MM.1S (cell line): ENCODE data around the gene FBLN1.
"Not testable (repeated sequence)": the region's sequence is repeated elsewhere in the genome, so short reads cannot be mapped to it uniquely, and the experiment has no call there.

ENCODE experiments used
- DNase-seq: peaks from one replicate; pipeline ENCODE4 v3.0.0-alpha.2; 2015
- H2AFZ ChIP-seq: fragments of 300-600 bp; sonication (generic); 2 replicates; pipeline ENCODE4 v1.6.0; 2016; ENCODE audit warnings: antibody characterized with exemption, low read length
- H3F3A ChIP-seq: fragments of 300-600 bp; sonication (generic); 2 replicates; pipeline ENCODE4 v1.6.1; 2016; ENCODE audit warnings: mild to moderate bottlenecking, antibody characterized with exemption, low read length, moderate library complexity, mixed read lengths; ENCODE audit not compliant: insufficient read depth
- H3K27ac ChIP-seq: fragments of 300-600 bp; sonication (generic); 2 replicates; pipeline ENCODE4 v1.5.1; 2016; ENCODE audit warnings: mild to moderate bottlenecking, low read length
- H3K27me3 ChIP-seq: fragments of 300-600 bp; sonication (generic); replicated peaks from 2 replicates; pipeline ENCODE4 v1.6.0; 2016; ENCODE audit warnings: low read length; ENCODE audit not compliant: insufficient read depth
- H3K36me3 ChIP-seq: fragments of 300-600 bp; sonication (generic); replicated peaks from 2 replicates; pipeline ENCODE4 v1.6.1; 2016; ENCODE audit warnings: mild to moderate bottlenecking, low read length, mixed read lengths; ENCODE audit not compliant: insufficient read depth
- H3K4me1 ChIP-seq: fragments of 300-600 bp; sonication (generic); 2 replicates; pipeline ENCODE4 v1.6.1; 2016; ENCODE audit warnings: low read length, mixed read lengths
- H3K4me2 ChIP-seq: fragments of 300-600 bp; sonication (generic); 2 replicates; pipeline ENCODE4 v1.6.0; 2016; ENCODE audit warnings: low read depth, low read length
- H3K4me3 ChIP-seq: fragments of 300-600 bp; sonication (generic); 2 replicates; pipeline ENCODE4 v1.5.1; 2016; ENCODE audit warnings: low read length, mixed read lengths
- H3K79me2 ChIP-seq: fragments of 300-600 bp; sonication (generic); 2 replicates; pipeline ENCODE4 v1.6.1; 2016; ENCODE audit warnings: mixed run types, low read length, mixed read lengths
- H3K9ac ChIP-seq: fragments of 300-600 bp; sonication (generic); 2 replicates; pipeline ENCODE4 v1.6.1; 2016; ENCODE audit warnings: low read length, mixed read lengths
- H3K9me2 ChIP-seq: fragments of 300-600 bp; sonication (generic); replicated peaks from 2 replicates; pipeline ENCODE4 v1.6.1; 2016; ENCODE audit warnings: mild to moderate bottlenecking, low read length, mixed read lengths; ENCODE audit not compliant: insufficient read depth
- H3K9me3 ChIP-seq: fragments of 300-600 bp; sonication (generic); replicated peaks from 2 replicates; pipeline ENCODE4 v1.6.1; 2016; ENCODE audit warnings: mild to moderate bottlenecking, low read length, mixed read lengths; ENCODE audit not compliant: insufficient read depth
- H4K20me1 ChIP-seq: fragments of 300-600 bp; sonication (generic); 2 replicates; pipeline ENCODE4 v1.6.1; 2016; ENCODE audit warnings: mild to moderate bottlenecking, low read length, moderate library complexity, mixed read lengths; ENCODE audit not compliant: insufficient read depth
- CTCF ChIP-seq: fragments of 300-600 bp; sonication (generic); IDR thresholded peaks from 2 replicates; pipeline ENCODE4 v1.5.1; 2016; ENCODE audit warnings: antibody characterized with exemption, low read length, mixed read lengths
- EZH2 ChIP-seq: fragments of 300-600 bp; sonication (generic); optimal IDR thresholded peaks from 2 replicates; pipeline ENCODE3; 2017; ENCODE audit warnings: low read depth, mild to moderate bottlenecking, antibody characterized with exemption, low read length, mixed read lengths
- EZH2phosphoT487 ChIP-seq: fragments of 300-600 bp; sonication (generic); IDR thresholded peaks from 2 replicates; pipeline ENCODE4 v1.6.1; 2018; ENCODE audit warnings: antibody characterized with exemption, low read length

The FBLN1 gene

GRCh38 chr22:45560092-45560491 lies 57.4 kb downstream of the FBLN1 start:
- DNase-seq, H3K36me3 ChIP-seq, H3K9me3 ChIP-seq, H4K20me1 ChIP-seq, H3K9ac ChIP-seq, H3K4me2 ChIP-seq, H3K79me2 ChIP-seq, H3K4me1 ChIP-seq, H3K27ac ChIP-seq, H3K9me2 ChIP-seq, H2AFZ ChIP-seq, H3F3A ChIP-seq, H3K4me3 ChIP-seq: not testable (repeated sequence)
- peaks cover 57% of the 10 kb centered on the region for H3K27me3 ChIP-seq

GRCh38 chr22:45560761-45561160 lies 58.1 kb downstream of the FBLN1 start:
- H3K4me1 ChIP-seq, H3K9me3 ChIP-seq, H3K4me3 ChIP-seq, H3F3A ChIP-seq, H3K4me2 ChIP-seq, H2AFZ ChIP-seq, H4K20me1 ChIP-seq, H3K36me3 ChIP-seq, H3K27ac ChIP-seq, H3K9me2 ChIP-seq, H3K79me2 ChIP-seq, H3K9ac ChIP-seq, DNase-seq: not testable (repeated sequence)
- peaks cover 64% of the 10 kb centered on the region for H3K27me3 ChIP-seq

- no peaks in the 10 kb centered on the region for H4K20me1 ChIP-seq
- H3K27me3 ChIP-seq, result peaks cover 78% of the 10 kb centered on the region
- H3K36me3 ChIP-seq, result no peaks in the 10 kb centered on the region
- no peaks in the 10 kb centered on the region for H3K79me2 ChIP-seq
- TF ChIP-seq CTCF (no peak), EZH2 (no peak), EZH2phosphoT487 (no peak)
- DNase-seq, result no peak
- H3K4me2 ChIP-seq, result no peak overlapping the region
- H3K27ac ChIP-seq, result no peak overlapping the region
- no peaks in the 10 kb centered on the region for H3F3A ChIP-seq
- no peak overlapping the region for H2AFZ ChIP-seq
- no peak overlapping the region for H3K4me3 ChIP-seq
- no peak overlapping the region for H3K9ac ChIP-seq
- no peaks in the 10 kb centered on the region for H3K4me1 ChIP-seq
- no peaks in the 10 kb centered on the region for H3K9me2 ChIP-seq
- no peaks in the 10 kb centered on the region for H3K9me3 ChIP-seq
Observed at GRCh38 chr22:45562102-45562501, 59.4 kb downstream of the FBLN1 start.

GRCh38 chr22:45562537-45563361 lies 60.1 kb downstream of the FBLN1 start:
- H3K27ac ChIP-seq, result no peak overlapping the region
- H3K9me2 ChIP-seq, result no peaks in the 10 kb centered on the region
- no peaks in the 10 kb centered on the region for H3K4me1 ChIP-seq
- no peaks in the 10 kb centered on the region for H4K20me1 ChIP-seq
- no peak overlapping the region for H3K9ac ChIP-seq
- no peak overlapping the region for H3K4me2 ChIP-seq
- no peaks in the 10 kb centered on the region for H3K79me2 ChIP-seq
- no peak overlapping the region for H2AFZ ChIP-seq
- H3K4me3 ChIP-seq, result no peak overlapping the region
- peaks cover 84% of the 10 kb centered on the region for H3K27me3 ChIP-seq
- DNase-seq, result no peak
- H3K9me3 ChIP-seq, result no peaks in the 10 kb centered on the region
- no peak for TF ChIP-seq EZH2phosphoT487
- no peak for TF ChIP-seq EZH2
- TF ChIP-seq CTCF, result no peak
- no peaks in the 10 kb centered on the region for H3K36me3 ChIP-seq
- H3F3A ChIP-seq, result no peaks in the 10 kb centered on the region
